ENCODE results near the gene RORC. TPM values are rescaled to one million over a fixed set of nuclear protein-coding genes. Genes with fewer than 3 reads are reported as not detected.

Gene RORC
- total RNA-seq, 2 donors from 2014 or later: 20.5 to 27.7 TPM

- Histone ChIP-seq H3K36me3 (no peaks in the 10 kb centered on the region), H3K27ac (no peak overlapping the region), H3K9me3 (no peaks in the 10 kb centered on the region), H3K4me1 (no peaks in the 10 kb centered on the region), H3K27me3 (no peaks in the 10 kb centered on the region), H3K9ac (ENCODE audit: low read depth in 2 of 2, low read length in 2 of 2) (no peak overlapping the region), H3K4me3 (no peak overlapping the region)
- no peak for DNase-seq
- TF ChIP-seq, protein P1, sequence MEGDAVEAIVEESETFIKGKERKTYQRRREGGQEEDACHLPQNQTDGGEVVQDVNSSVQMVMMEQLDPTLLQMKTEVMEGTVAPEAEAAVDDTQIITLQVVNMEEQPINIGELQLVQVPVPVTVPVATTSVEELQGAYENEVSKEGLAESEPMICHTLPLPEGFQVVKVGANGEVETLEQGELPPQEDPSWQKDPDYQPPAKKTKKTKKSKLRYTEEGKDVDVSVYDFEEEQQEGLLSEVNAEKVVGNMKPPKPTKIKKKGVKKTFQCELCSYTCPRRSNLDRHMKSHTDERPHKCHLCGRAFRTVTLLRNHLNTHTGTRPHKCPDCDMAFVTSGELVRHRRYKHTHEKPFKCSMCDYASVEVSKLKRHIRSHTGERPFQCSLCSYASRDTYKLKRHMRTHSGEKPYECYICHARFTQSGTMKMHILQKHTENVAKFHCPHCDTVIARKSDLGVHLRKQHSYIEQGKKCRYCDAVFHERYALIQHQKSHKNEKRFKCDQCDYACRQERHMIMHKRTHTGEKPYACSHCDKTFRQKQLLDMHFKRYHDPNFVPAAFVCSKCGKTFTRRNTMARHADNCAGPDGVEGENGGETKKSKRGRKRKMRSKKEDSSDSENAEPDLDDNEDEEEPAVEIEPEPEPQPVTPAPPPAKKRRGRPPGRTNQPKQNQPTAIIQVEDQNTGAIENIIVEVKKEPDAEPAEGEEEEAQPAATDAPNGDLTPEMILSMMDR (IDR thresholded peaks at IDR 0.05): no peak
- intact Hi-C loops (cut with DNase I): no loop called here
Observed at GRCh38 chr1:151867765-151868411, 36.3 kb upstream of the RORC start.

DNA sequence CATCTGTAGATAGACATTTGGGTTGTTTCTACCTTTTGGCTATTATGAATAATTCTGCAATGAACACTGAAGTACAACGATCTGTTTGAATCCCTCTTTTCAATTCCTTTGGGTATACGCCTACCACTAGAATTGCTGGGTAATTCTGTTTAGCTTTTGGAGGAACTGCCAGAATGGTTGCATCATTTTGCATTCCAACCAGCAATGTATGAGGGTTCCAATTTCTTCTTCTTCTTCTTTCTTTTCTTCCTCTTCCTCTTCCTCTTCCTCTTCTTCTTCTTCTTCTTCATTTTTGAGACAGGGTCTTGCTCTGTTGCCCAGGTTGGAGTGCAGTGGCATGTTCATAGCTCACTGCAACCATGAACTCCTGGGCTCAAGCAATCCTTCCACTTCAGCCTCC is 35.7 kb upstream of the RORC start:
- DNase-seq: no peak
- Histone ChIP-seq H3K27me3 (no peaks in the 10 kb centered on the region), H3K9ac (ENCODE audit: low read depth in 2 of 2, low read length in 2 of 2) (no peak overlapping the region), H3K27ac (no peak overlapping the region), H3K4me1 (no peaks in the 10 kb centered on the region), H3K4me3 (no peak overlapping the region), H3K36me3 (no peaks in the 10 kb centered on the region), H3K9me3 (no peaks in the 10 kb centered on the region)
- intact Hi-C loops (cut with DNase I): no loop called here
- TF ChIP-seq, protein P1 (IDR thresholded peaks at IDR 0.05): no peak

- Histone ChIP-seq H3K4me1 (no peaks in the 10 kb centered on the region), H3K4me3 (no peak overlapping the region), H3K9ac (ENCODE audit: low read depth in 2 of 2, low read length in 2 of 2) (no peak overlapping the region), H3K36me3 (no peaks in the 10 kb centered on the region), H3K27me3 (no peaks in the 10 kb centered on the region), H3K9me3 (no peaks in the 10 kb centered on the region), H3K27ac (no peak overlapping the region)
- DNase-seq: no peak
- TF ChIP-seq, protein P1 (IDR thresholded peaks at IDR 0.05): no peak
- intact Hi-C loops (cut with DNase I): no loop called here
Observed at GRCh38 chr1:151864411-151864810, 32.8 kb upstream of the RORC start.

GRCh38 chr1:151862604-151863003 is 31.0 kb upstream of the RORC start:
- H3K9ac ChIP-seq (ENCODE audit: low read depth in 2 of 2, low read length in 2 of 2): no peak overlapping the region
- no peaks in the 10 kb centered on the region for H3K9me3 ChIP-seq
- H3K36me3 ChIP-seq: no peaks in the 10 kb centered on the region
- H3K27ac ChIP-seq: no peak overlapping the region
- H3K4me1 ChIP-seq: no peaks in the 10 kb centered on the region
- intact Hi-C loops (cut with DNase I): no loop called here
- no peak for DNase-seq
- H3K4me3 ChIP-seq: no peak overlapping the region
- H3K27me3 ChIP-seq: no peaks in the 10 kb centered on the region
- TF ChIP-seq, protein P1 (IDR thresholded peaks at IDR 0.05): no peak

GRCh38 chr1:151860504-151861187 is 29.0 kb upstream of the RORC start:
- Histone ChIP-seq H3K9me3 (no peaks in the 10 kb centered on the region), H3K4me1 (no peaks in the 10 kb centered on the region), H3K9ac (ENCODE audit: low read depth in 2 of 2, low read length in 2 of 2) (no peak overlapping the region), H3K27me3 (no peaks in the 10 kb centered on the region), H3K36me3 (no peaks in the 10 kb centered on the region), H3K27ac (no peak overlapping the region), H3K4me3 (no peak overlapping the region)
- intact Hi-C loops (cut with DNase I): no loop called here
- no peak for DNase-seq
- TF ChIP-seq, protein P1 (IDR thresholded peaks at IDR 0.05): no peak

All from colonic mucosa (tissue), 4 donors.